Smooth muscle cell (in vitro differentiated cells): Measurements from ENCODE around the gene AZGP1. TPM values are rescaled to one million over a fixed set of nuclear protein-coding genes. Genes with fewer than 3 reads are reported as not detected.
"Not testable (repeated sequence)": the region's sequence is repeated elsewhere in the genome, so short reads cannot be mapped to it uniquely, and the experiment has no call there.

ENCODE experiments used
- DNase-seq: peaks from one replicate; lab custom pipeline; 2025; ENCODE audit not compliant: unreplicated experiment; lab: John Stamatoyannopoulos, UW
- H2AFZ ChIP-seq: fragments of 200-600 bp; sonication (generic); 2 replicates; pipeline ENCODE4 v1.6.0; 2016; ENCODE audit warnings: antibody characterized with exemption, low read depth, mild to moderate bottlenecking
- H3F3A ChIP-seq: fragments of 200-600 bp; sonication (generic); 2 replicates; pipeline ENCODE4 v1.6.0; 2017; ENCODE audit warnings: antibody characterized with exemption, low read depth
- H3K27ac ChIP-seq: fragments of 200-600 bp; sonication (generic); 2 replicates; pipeline ENCODE4 v1.5.1; 2016; ENCODE audit warnings: low read depth, mild to moderate bottlenecking
- H3K27me3 ChIP-seq: fragments of 200-600 bp; sonication (generic); 2 replicates; pipeline ENCODE4 v1.6.1; 2016; ENCODE audit warnings: low read depth, mild to moderate bottlenecking
- H3K36me3 ChIP-seq: fragments of 200-600 bp; sonication (generic); 2 replicates; pipeline ENCODE4 v1.5.1; 2016; ENCODE audit warnings: low read depth
- H3K4me1 ChIP-seq: fragments of 200-600 bp; sonication (generic); 2 replicates; pipeline ENCODE4 v1.5.1; 2016; ENCODE audit warnings: low read depth
- H3K4me2 ChIP-seq: fragments of 200-600 bp; sonication (generic); 2 replicates; pipeline ENCODE4 v1.6.0; 2016; ENCODE audit warnings: mild to moderate bottlenecking
- H3K4me3 ChIP-seq: fragments of 200-600 bp; sonication (generic); 2 replicates; pipeline ENCODE4 v1.5.1; 2016; ENCODE audit warnings: mild to moderate bottlenecking
- H3K79me2 ChIP-seq: fragments of 200-600 bp; sonication (generic); 2 replicates; pipeline ENCODE4 v1.6.0; 2016; ENCODE audit warnings: low read depth, mild to moderate bottlenecking
- H3K9ac ChIP-seq: fragments of 200-600 bp; sonication (generic); 2 replicates; pipeline ENCODE4 v1.6.0; 2016; ENCODE audit warnings: low read depth
- H3K9me3 ChIP-seq: fragments of 200-600 bp; sonication (generic); replicated peaks from 2 replicates; pipeline ENCODE4 v1.5.1; 2016; ENCODE audit warnings: low read depth
- H4K20me1 ChIP-seq: fragments of 200-600 bp; sonication (generic); 2 replicates; pipeline ENCODE4 v1.6.0; 2016; ENCODE audit warnings: low read depth
- CTCF ChIP-seq: fragments of 200-600 bp; sonication (generic); IDR thresholded peaks from 2 replicates; pipeline ENCODE4 v1.5.1; 2017; ENCODE audit warnings: borderline replicate concordance, mild to moderate bottlenecking, antibody characterized with exemption; ENCODE audit not compliant: insufficient read depth, poor library complexity, severe bottlenecking
- WGBS: methylation state at CpG from one replicate; pipeline ENCODE4 v1.1.7; 2016; ENCODE audit warnings: low lambda C conversion rate; 5-methylcytosine and 5-hydroxymethylcytosine counted together
- polyA plus RNA-seq: library from polyadenylated mRNA; unstranded; fragments of >200 nt; fragmentation: Nextera tagmentation; extraction: Ambion mirVana; gene quantifications from 2 replicates; pipeline ENCODE4 v1.2.1, GENCODE V29; 2016
- total RNA-seq: library from RNA; depleted of rRNA; stranded (reverse); fragments of >200 nt; gene quantifications from 2 replicates; pipeline ENCODE4 v1.2.3, GENCODE V29; 2014

Gene AZGP1
- total and polyA plus RNA-seq, 2 experiments from 2014 or later = 0.94 TPM; not detected in 1

- not testable (repeated sequence) for H4K20me1 ChIP-seq, H3F3A ChIP-seq, H3K4me1 ChIP-seq, H2AFZ ChIP-seq, H3K36me3 ChIP-seq, H3K9me3 ChIP-seq, H3K27me3 ChIP-seq, H3K79me2 ChIP-seq, H3K9ac ChIP-seq, H3K4me2 ChIP-seq, H3K27ac ChIP-seq, H3K4me3 ChIP-seq
- 29% methylated on average over 10 of the region's 10 CpGs for WGBS
- DNase-seq = peak; percentile 3
- peak; percentile 72 for TF ChIP-seq CTCF
These were observed 4.0 kb upstream of the AZGP1 start for GRCh38 chr7:99979814-99980225.

- Histone ChIP-seq H3K27ac (no peak overlapping the region), H3K9me3 (no peaks in the 10 kb centered on the region), H3K27me3 (no peaks in the 10 kb centered on the region), H2AFZ (no peak overlapping the region), H3K4me3 (no peak overlapping the region), H3K79me2 (no peaks in the 10 kb centered on the region), H3K4me1 (no peaks in the 10 kb centered on the region), H3F3A (no peaks in the 10 kb centered on the region), H3K4me2 (no peak overlapping the region), H3K9ac (no peak overlapping the region), H3K36me3 (no peaks in the 10 kb centered on the region), H4K20me1 (no peaks in the 10 kb centered on the region)
- no peak for TF ChIP-seq CTCF
- no peak for DNase-seq
- WGBS = 82% methylated on average over 13 of the region's 13 CpGs
These were observed 795 bp upstream of the AZGP1 start for GRCh38 chr7:99976626-99977025.

- H3K79me2 ChIP-seq = no peaks in the 10 kb centered on the region
- H2AFZ ChIP-seq = no peak overlapping the region
- no peaks in the 10 kb centered on the region for H3K9me3 ChIP-seq
- H3K27me3 ChIP-seq = no peaks in the 10 kb centered on the region
- WGBS = 78% methylated on average over 1 of the region's 1 CpG
- no peak overlapping the region for H3K4me2 ChIP-seq
- H3K36me3 ChIP-seq = no peaks in the 10 kb centered on the region
- no peak for TF ChIP-seq CTCF
- no peaks in the 10 kb centered on the region for H3F3A ChIP-seq
- no peak overlapping the region for H3K9ac ChIP-seq
- no peaks in the 10 kb centered on the region for H4K20me1 ChIP-seq
- no peak overlapping the region for H3K4me3 ChIP-seq
- no peak overlapping the region for H3K27ac ChIP-seq
- no peak for DNase-seq
- H3K4me1 ChIP-seq = no peaks in the 10 kb centered on the region
These were observed 1.1 kb downstream of the AZGP1 start for GRCh38 chr7:99974681-99975080.

- H4K20me1 ChIP-seq, H3K4me3 ChIP-seq, H3K36me3 ChIP-seq, H3K79me2 ChIP-seq, H3K27me3 ChIP-seq, H3K4me2 ChIP-seq, DNase-seq, H3F3A ChIP-seq, H2AFZ ChIP-seq, H3K9ac ChIP-seq, H3K27ac ChIP-seq, H3K4me1 ChIP-seq, H3K9me3 ChIP-seq: not testable (repeated sequence)
- WGBS = 94% methylated on average over 7 of the region's 7 CpGs
These were observed 2.0 kb downstream of the AZGP1 start for GRCh38 chr7:99973817-99974216.
